Measurements from ENCODE around the gene GPX4. TPM values are rescaled to one million over a fixed set of nuclear protein-coding genes. Genes with fewer than 3 reads are reported as not detected.

The GPX4 gene
- total and polyA plus RNA-seq, 10 of the 15 experiments (the other 5 are each of a cell fraction or from before 2014, with no cell fraction given): 33.3 to 749 (median 297) TPM

- TF ChIP-seq PAX5 (IDR thresholded peaks at IDR 0.05; ENCODE audit: borderline replicate concordance, low read depth, low read length) (peak; percentile 76), NFIC (IDR thresholded peaks at IDR 0.05; ENCODE audit: low read depth, low read length) (peak; percentile 72; the same call in 1 of the 2 replicates), IRF3 (IDR thresholded peaks at IDR 0.05) (no peak), DPF2 (IDR thresholded peaks at IDR 0.05) (peak; percentile 96), WRNIP1 (IDR thresholded peaks at IDR 0.05; ENCODE audit: borderline replicate concordance, low read depth, low read length) (no peak), EP300 (IDR thresholded peaks at IDR 0.05; ENCODE audit: borderline replicate concordance in 1 of 2, control insufficient read depth in 1 of 2, low read depth in 2 of 2, low read length in 2 of 2) (peak; percentile 61 to 77), PAX8 (IDR thresholded peaks at IDR 0.05) (no peak), SP1 (IDR thresholded peaks at IDR 0.05; ENCODE audit: low read depth, low read length) (peak; percentile 49), JUNB (IDR thresholded peaks at IDR 0.05) (no peak; the same call in 1 of the 2 replicates), NBN (IDR thresholded peaks at IDR 0.05) (peak; percentile 93), LARP7 (IDR thresholded peaks at IDR 0.05) (peak; percentile 60; the same call in 1 of the 2 replicates), ZBED1 (IDR thresholded peaks at IDR 0.05; ENCODE audit: borderline replicate concordance) (no peak; the same call in 1 of the 2 replicates), NFYA (IDR thresholded peaks at IDR 0.05; ENCODE audit: borderline replicate concordance, low read depth, low read length) (no peak), RELB (IDR thresholded peaks at IDR 0.05; ENCODE audit: low read depth) (peak; percentile 77), CEBPZ (IDR thresholded peaks at IDR 0.05; ENCODE audit: low read depth, low read length) (no peak), POU2F2 (IDR thresholded peaks at IDR 0.05; ENCODE audit: borderline replicate concordance, low read depth, low read length) (peak; percentile 87), HCFC1 (IDR thresholded peaks at IDR 0.05; ENCODE audit: low read length) (no peak), ZNF24 (IDR thresholded peaks at IDR 0.05) (peak; percentile 66; the same call in 1 of the 2 replicates), POLR2A (IDR thresholded peaks at IDR 0.05; ENCODE audit: low read depth, low read length) (no peak), FOXM1 (IDR thresholded peaks at IDR 0.05; ENCODE audit: low read depth, low read length) (peak; percentile 84; the same call in 1 of the 2 replicates), MTA2 (IDR thresholded peaks at IDR 0.05; ENCODE audit: low read depth) (peak; percentile 88), CHD1 (IDR thresholded peaks at IDR 0.05; ENCODE audit: low read depth, low read length) (no peak), BHLHE40 (IDR thresholded peaks at IDR 0.05; ENCODE audit: borderline replicate concordance in 1 of 2, low read depth in 2 of 2, low read length in 1 of 2) (peak; percentile 64 to 77; a peak in 3 of 4 replicates), TCF12 (IDR thresholded peaks at IDR 0.05; ENCODE audit: low read depth, low read length) (peak; percentile 76), BRCA1 (IDR thresholded peaks at IDR 0.05; ENCODE audit: low read depth, low read length) (no peak), EED (IDR thresholded peaks at IDR 0.05; ENCODE audit: low read depth) (peak; percentile 81)
Measured at GRCh38 chr19:1076951-1077350, 26.8 kb upstream of the GPX4 start (continued).
